Measurements from ENCODE around the gene CCDC181. TPM values are rescaled to one million over a fixed set of nuclear protein-coding genes. Genes with fewer than 3 reads are reported as not detected.

Gene CCDC181
- total RNA-seq, 1 experiment from 2014 or later, result 0.23 TPM

- no peaks in the 10 kb centered on the region for H3K36me3 Mint-ChIP-seq (ENCODE audit: insufficient read depth, unreplicated experiment)
- H3K4me3 Mint-ChIP-seq (ENCODE audit: unreplicated experiment), result no peak overlapping the region
- POLR2A ChIA-PET, result no interaction called here
- CTCF ChIA-PET, result no interaction called here
- H3K36me3 ChIP-seq (ENCODE audit: control insufficient read depth, insufficient read depth, low read length), result no peaks in the 10 kb centered on the region
- no peak overlapping the region for H3K4me3 ChIP-seq (ENCODE audit: low read depth, low read length)
- H3K27me3 ChIP-seq (replicated peaks; ENCODE audit: control insufficient read depth, insufficient read depth, low read length), result no peaks in the 10 kb centered on the region
- no TSS peak for BruUV-seq (replicated peaks)
- H3K27ac Mint-ChIP-seq (ENCODE audit: unreplicated experiment), result no peak overlapping the region
- H3K9me3 Mint-ChIP-seq (ENCODE audit: unreplicated experiment), result peaks cover 11% of the 10 kb centered on the region
- H3K4me1 Mint-ChIP-seq (ENCODE audit: low read depth, unreplicated experiment), result peaks cover 4% of the 10 kb centered on the region
- H3K9me3 ChIP-seq, result peaks cover 13% of the 10 kb centered on the region
- no peak for TF ChIP-seq CTCF (IDR thresholded peaks at IDR 0.05; ENCODE audit: insufficient read depth in 1 of 2, low read depth in 1 of 2, low read length in 1 of 2, severe bottlenecking in 1 of 2, unreplicated experiment in 1 of 2)
- DNase-seq, result no peak
- no peaks in the 10 kb centered on the region for H3K4me1 ChIP-seq
- intact Hi-C loops (cut with micrococcal nuclease; ENCODE audit: unreplicated experiment), result no loop called here
- no peaks in the 10 kb centered on the region for H3K27me3 Mint-ChIP-seq (ENCODE audit: insufficient read depth, unreplicated experiment)
Measured at GRCh38 chr1:169456029-169456428, 28.8 kb upstream of the CCDC181 start.

- Histone ChIP-seq H3K9me3 (peaks cover 13% of the 10 kb centered on the region), H3K36me3 (ENCODE audit: control insufficient read depth, insufficient read depth, low read length) (no peaks in the 10 kb centered on the region), H3K4me3 (ENCODE audit: low read depth, low read length) (no peak overlapping the region), H3K4me1 (peaks cover 11% of the 10 kb centered on the region), H3K27me3 (replicated peaks; ENCODE audit: control insufficient read depth, insufficient read depth, low read length) (no peaks in the 10 kb centered on the region)
- H3K36me3 Mint-ChIP-seq (ENCODE audit: insufficient read depth, unreplicated experiment), result no peaks in the 10 kb centered on the region
- peaks cover 11% of the 10 kb centered on the region for H3K9me3 Mint-ChIP-seq (ENCODE audit: unreplicated experiment)
- H3K4me1 Mint-ChIP-seq (ENCODE audit: low read depth, unreplicated experiment), result peaks cover 19% of the 10 kb centered on the region
- no TSS peak for BruUV-seq (replicated peaks)
- H3K4me3 Mint-ChIP-seq (ENCODE audit: unreplicated experiment), result no peak overlapping the region
- H3K27ac Mint-ChIP-seq (ENCODE audit: unreplicated experiment), result no peak overlapping the region
- intact Hi-C loops (cut with micrococcal nuclease; ENCODE audit: unreplicated experiment), result no loop called here
- ChIA-PET POLR2A (no interaction called here), CTCF (no interaction called here)
- TF ChIP-seq CTCF (IDR thresholded peaks at IDR 0.05; ENCODE audit: insufficient read depth in 1 of 2, low read depth in 1 of 2, low read length in 1 of 2, severe bottlenecking in 1 of 2, unreplicated experiment in 1 of 2), result no peak
- H3K27me3 Mint-ChIP-seq (ENCODE audit: insufficient read depth, unreplicated experiment), result no peaks in the 10 kb centered on the region
- DNase-seq, result no peak
Measured at GRCh38 chr1:169452921-169453320, 25.6 kb upstream of the CCDC181 start.

GRCh38 chr1:169451218-169451824 lies 24.0 kb upstream of the CCDC181 start:
- intact Hi-C loops (cut with micrococcal nuclease; ENCODE audit: unreplicated experiment), result no loop called here
- ChIA-PET CTCF (no interaction called here), POLR2A (no interaction called here)
- Mint-ChIP-seq H3K27me3 (ENCODE audit: insufficient read depth, unreplicated experiment) (no peaks in the 10 kb centered on the region), H3K4me3 (ENCODE audit: unreplicated experiment) (no peak overlapping the region), H3K9me3 (ENCODE audit: unreplicated experiment) (no peaks in the 10 kb centered on the region), H3K36me3 (ENCODE audit: insufficient read depth, unreplicated experiment) (no peaks in the 10 kb centered on the region), H3K4me1 (ENCODE audit: low read depth, unreplicated experiment) (peaks cover 19% of the 10 kb centered on the region), H3K27ac (ENCODE audit: unreplicated experiment) (no peak overlapping the region)
- H3K4me1 ChIP-seq, result peaks cover 11% of the 10 kb centered on the region
- no peak for TF ChIP-seq CTCF (IDR thresholded peaks at IDR 0.05; ENCODE audit: insufficient read depth in 1 of 2, low read depth in 1 of 2, low read length in 1 of 2, severe bottlenecking in 1 of 2, unreplicated experiment in 1 of 2)
- H3K36me3 ChIP-seq (ENCODE audit: control insufficient read depth, insufficient read depth, low read length), result no peaks in the 10 kb centered on the region
- BruUV-seq (replicated peaks), result no TSS peak
- no peak for DNase-seq
- no peaks in the 10 kb centered on the region for H3K27me3 ChIP-seq (replicated peaks; ENCODE audit: control insufficient read depth, insufficient read depth, low read length)
- H3K4me3 ChIP-seq (ENCODE audit: low read depth, low read length), result no peak overlapping the region
- H3K9me3 ChIP-seq, result no peaks in the 10 kb centered on the region

Measured in Caco-2 (cell line).